H9 (cell line): Measurements from ENCODE around the gene CD300E. TPM values are rescaled to one million over a fixed set of nuclear protein-coding genes. Genes with fewer than 3 reads are reported as not detected.

Experiments
- DNase-seq: peaks from one replicate; pipeline ENCODE4 v3.0.0-alpha.2; 2017
- H2AFZ ChIP-seq: one replicate; pipeline ENCODE4 v1.6.1; 2013; ENCODE audit warnings: mild to moderate bottlenecking, low read length, control low read depth, moderate library complexity
- H2AK5ac ChIP-seq: 2 replicates; pipeline ENCODE4 v1.6.1; 2013; ENCODE audit warnings: low read length, control low read depth, mixed read lengths; ENCODE audit not compliant: insufficient read length
- H2BK120ac ChIP-seq: one replicate; pipeline ENCODE4 v1.6.1; 2013; ENCODE audit warnings: low read depth, mild to moderate bottlenecking, low read length, control low read depth, inconsistent platforms; ENCODE audit not compliant: poor library complexity, severe bottlenecking
- H2BK12ac ChIP-seq: 2 replicates; pipeline ENCODE4 v1.6.1; 2013; ENCODE audit warnings: low read length, control low read depth, mixed read lengths, low read depth; ENCODE audit not compliant: insufficient read length
- H2BK15ac ChIP-seq: 2 replicates; pipeline ENCODE4 v1.6.1; 2013; ENCODE audit warnings: low read depth, low read length, control low read depth
- H2BK20ac ChIP-seq: one replicate; pipeline ENCODE4 v1.6.1; 2013; ENCODE audit warnings: low read depth, mild to moderate bottlenecking, low read length, control low read depth, inconsistent platforms; ENCODE audit not compliant: poor library complexity, severe bottlenecking
- H2BK5ac ChIP-seq: 2 replicates; pipeline ENCODE4 v1.6.1; 2013; ENCODE audit warnings: low read length, control low read depth, mixed read lengths; ENCODE audit not compliant: insufficient read length
- H3K14ac ChIP-seq: 2 replicates; pipeline ENCODE4 v1.6.1; 2013; ENCODE audit warnings: low read length, control low read depth; ENCODE audit not compliant: insufficient read depth
- H3K18ac ChIP-seq: 2 replicates; pipeline ENCODE4 v1.6.1; 2013; ENCODE audit warnings: low read depth, mild to moderate bottlenecking, mixed read lengths, low read length, control low read depth; ENCODE audit not compliant: insufficient read length
- H3K23ac ChIP-seq: 2 replicates; pipeline ENCODE4 v1.6.1; 2013; ENCODE audit warnings: low read length, control low read depth, mixed read lengths, low read depth; ENCODE audit not compliant: insufficient read length
- H3K23me2 ChIP-seq: 2 replicates; pipeline ENCODE4 v1.6.1; 2013; ENCODE audit warnings: low read depth, mild to moderate bottlenecking, mixed read lengths, low read length, control low read depth; ENCODE audit not compliant: insufficient read length, poor library complexity, severe bottlenecking
- H3K27ac ChIP-seq: 2 replicates; pipeline ENCODE4 v1.5.1; 2013; ENCODE audit warnings: low read length, control low read depth, mixed read lengths, low read depth; ENCODE audit not compliant: insufficient read length
- H3K27me3 ChIP-seq: 2 replicates; pipeline ENCODE4 v1.6.1; 2013; ENCODE audit warnings: low read length, control low read depth, inconsistent platforms; ENCODE audit not compliant: insufficient read depth
- H3K4ac ChIP-seq: 2 replicates; pipeline ENCODE4 v1.6.1; 2013; ENCODE audit warnings: low read depth, mild to moderate bottlenecking, control low read depth, inconsistent platforms, low read length, moderate library complexity
- H3K4me1 ChIP-seq: 2 replicates; pipeline ENCODE4 v1.6.1; 2013; ENCODE audit warnings: low read length, control low read depth, inconsistent platforms; ENCODE audit not compliant: insufficient read depth
- H3K4me2 ChIP-seq: 2 replicates; pipeline ENCODE4 v1.6.1; 2013; ENCODE audit warnings: low read length, control low read depth, mixed read lengths; ENCODE audit not compliant: insufficient read length, insufficient read depth
- H3K56ac ChIP-seq: 2 replicates; pipeline ENCODE4 v1.6.1; 2013; ENCODE audit warnings: low read depth, mild to moderate bottlenecking, mixed read lengths, low read length, control low read depth; ENCODE audit not compliant: insufficient read length
- H3K79me1 ChIP-seq: 2 replicates; pipeline ENCODE4 v1.6.1; 2013; ENCODE audit warnings: low read depth, mild to moderate bottlenecking, moderate library complexity, low read length, control low read depth, inconsistent platforms; ENCODE audit not compliant: insufficient read depth, poor library complexity, severe bottlenecking
- H3K79me2 ChIP-seq: 2 replicates; pipeline ENCODE4 v1.6.1; 2013; ENCODE audit warnings: low read length, control low read depth, inconsistent platforms; ENCODE audit not compliant: insufficient read depth
- H3K9ac ChIP-seq: 2 replicates; pipeline ENCODE4 v1.6.1; 2013; ENCODE audit warnings: low read length, control low read depth, mixed read lengths; ENCODE audit not compliant: insufficient read length; ENCODE audit errors: extremely low read depth
- H3K9me3 ChIP-seq: one replicate; pipeline ENCODE4 v1.6.1; 2013; ENCODE audit warnings: low read depth, low read length, inconsistent platforms; ENCODE audit not compliant: control insufficient read depth
- H3T11ph ChIP-seq: one replicate; pipeline ENCODE4 v1.6.1; 2013; ENCODE audit warnings: mild to moderate bottlenecking, low read length, control low read depth, inconsistent platforms
- H4K20me1 ChIP-seq: one replicate; pipeline ENCODE4 v1.6.1; 2013; ENCODE audit not compliant: control insufficient read depth, insufficient read length, insufficient read depth
- H4K5ac ChIP-seq: 2 replicates; pipeline ENCODE4 v1.6.1; 2013; ENCODE audit warnings: low read depth, mild to moderate bottlenecking, mixed read lengths, low read length, control low read depth; ENCODE audit not compliant: insufficient read length
- H4K8ac ChIP-seq: replicated peaks from 2 replicates; pipeline ENCODE4 v1.6.1; 2013; ENCODE audit warnings: low read length, control low read depth, mixed read lengths, low read depth; ENCODE audit not compliant: insufficient read length
- H4K91ac ChIP-seq: 2 replicates; pipeline ENCODE4 v1.6.1; 2013; ENCODE audit warnings: low read depth, mild to moderate bottlenecking, moderate library complexity, mixed read lengths, low read length, control low read depth; ENCODE audit not compliant: insufficient read length
- H3K27ac Mint-ChIP-seq, 3 experiments: 2 replicates in 2 of 3; 3 replicates in 1 of 3; pipeline ENCODE4 v1.8.0; 2020 to 2021; ENCODE audit warnings: mixed read lengths in 3 of 3, mild to moderate bottlenecking in 1 of 3, moderate library complexity in 1 of 3
- H3K27me3 Mint-ChIP-seq: 2 replicates; pipeline ENCODE4 v1.8.0; 2021; ENCODE audit warnings: low read depth, mild to moderate bottlenecking, moderate library complexity, mixed read lengths
- H3K36me3 Mint-ChIP-seq, 3 experiments: 2 replicates in 2 of 3; 3 replicates in 1 of 3; pipeline ENCODE4 v1.8.0; 2020 to 2021; ENCODE audit warnings: low read depth in 3 of 3, mixed read lengths in 3 of 3; ENCODE audit not compliant: insufficient read depth in 1 of 3
- H3K4me1 Mint-ChIP-seq, 2 experiments: 2 replicates each; pipeline ENCODE4 v1.8.0; 2020; ENCODE audit warnings: mixed read lengths in 2 of 2
- H3K4me3 Mint-ChIP-seq, 2 experiments: 2 replicates in 1 of 2; 3 replicates in 1 of 2; pipeline ENCODE4 v1.8.0; 2020 to 2021; ENCODE audit warnings: mild to moderate bottlenecking in 2 of 2, mixed read lengths in 2 of 2, moderate library complexity in 1 of 2
- H3K9me3 Mint-ChIP-seq, 2 experiments: 2 replicates in 1 of 2; 3 replicates in 1 of 2; pipeline ENCODE4 v1.8.0; 2020; ENCODE audit warnings: mild to moderate bottlenecking in 2 of 2, mixed read lengths in 2 of 2, moderate library complexity in 1 of 2
- CTCF ChIP-seq: fragments of 200-600 bp; sonication (generic); conservative IDR thresholded peaks from 3 replicates; pipeline ENCODE4 v1.8.0; 2021; ENCODE audit warnings: antibody characterized with exemption, mild to moderate bottlenecking
- WGBS: extraction: QIAGEN DNeasy Blood & Tissue Kit; methylation state at CpG from one replicate; pipeline ENCODE4 v1.1.7; 2013; ENCODE audit warnings: missing lambda C conversion rate, low lambda C conversion rate, mixed read lengths; ENCODE audit not compliant: insufficient read length; ENCODE audit errors: extremely low coverage; 5-methylcytosine and 5-hydroxymethylcytosine counted together
- total RNA-seq: library from RNA; stranded (reverse); gene quantifications from 2 replicates; pipeline ENCODE4 v1.2.1, GENCODE V29; 2021

Gene CD300E
- total RNA-seq, 1 experiment from 2014 or later: not detected

- Histone ChIP-seq H2BK5ac (no peak overlapping the region), H3K23me2 (no peaks in the 10 kb centered on the region), H3T11ph (no peak overlapping the region), H2BK15ac (no peak overlapping the region), H2AFZ (no peak overlapping the region), H3K23ac (no peak overlapping the region), H4K91ac (no peak overlapping the region), H4K5ac (no peak overlapping the region), H4K20me1 (no peaks in the 10 kb centered on the region), H2BK120ac (no peak overlapping the region), H3K9me3 (no peaks in the 10 kb centered on the region), H3K56ac (no peak overlapping the region), H3K4ac (no peak overlapping the region), H3K9ac (no peak overlapping the region), H3K4me2 (no peak overlapping the region), H2BK20ac (no peak overlapping the region), H3K4me1 (no peaks in the 10 kb centered on the region), H2AK5ac (no peak overlapping the region), H3K79me1 (no peaks in the 10 kb centered on the region), H3K27me3 (no peaks in the 10 kb centered on the region; the same call in 1 of the 2 replicates), H3K18ac (no peak overlapping the region), H3K27ac (no peak overlapping the region), H2BK12ac (no peak overlapping the region), H4K8ac (no peak overlapping the region), H3K79me2 (no peaks in the 10 kb centered on the region), H3K14ac (no peak overlapping the region)
- TF ChIP-seq CTCF: no peak
- H3K4me3 Mint-ChIP-seq: no peak overlapping the region
- no CpG with 5 or more reads among the region's 3 CpGs for WGBS
- no peak for DNase-seq
- peaks cover 4 to 7% of the 10 kb centered on the region in 2 experiments for H3K4me1 Mint-ChIP-seq
- H3K27ac Mint-ChIP-seq: no peak overlapping the region
- peaks cover 2 to 3% of the 10 kb centered on the region in 2 experiments; a peak in 3 of 5 replicates for H3K9me3 Mint-ChIP-seq
- peaks cover 75% of the 10 kb centered on the region for H3K27me3 Mint-ChIP-seq
- no peaks in the 10 kb centered on the region for H3K36me3 Mint-ChIP-seq
These were observed 2.1 kb upstream of the CD300E start for GRCh38 chr17:74625661-74626060.
